Liver (tissue), 9 donors: ENCODE results near the gene NFATC1. TPM values are rescaled to one million over a fixed set of nuclear protein-coding genes. Genes with fewer than 3 reads are reported as not detected.

Experiments
- DNase-seq: peaks from one replicate; pipeline ENCODE4 v3.0.0-alpha.2; 2017; ENCODE audit warnings: low spot score
- H3K27ac ChIP-seq, 2 donors: one replicate each; pipeline ENCODE4 v1.7.0; 2013; ENCODE audit warnings: inconsistent platforms in 2 of 2, low read length in 2 of 2, control low read depth in 1 of 2, low read depth in 1 of 2, mild to moderate bottlenecking in 1 of 2
- H3K27me3 ChIP-seq, 4 donors: one replicate each; pipeline versions ENCODE4 v1.6.1 to v1.7.0; 2013; ENCODE audit warnings: low read length in 3 of 4, inconsistent platforms in 1 of 4, mild to moderate bottlenecking in 1 of 4, moderate library complexity in 1 of 4; ENCODE audit not compliant: control insufficient read depth in 4 of 4, insufficient read depth in 4 of 4
- H3K36me3 ChIP-seq, 4 donors: one replicate each; pipeline versions ENCODE4 v1.6.1 to v1.7.0; 2013; ENCODE audit warnings: low read length in 3 of 4, mild to moderate bottlenecking in 3 of 4, low read depth in 1 of 4, moderate library complexity in 1 of 4; ENCODE audit not compliant: control insufficient read depth in 4 of 4, insufficient read depth in 3 of 4
- H3K4me1 ChIP-seq, 4 donors: one replicate each; pipeline versions ENCODE4 v1.6.1 to v1.7.0; 2013; ENCODE audit warnings: low read length in 3 of 4, mild to moderate bottlenecking in 3 of 4, moderate library complexity in 1 of 4; ENCODE audit not compliant: control insufficient read depth in 4 of 4, insufficient read depth in 4 of 4
- H3K4me3 ChIP-seq, 3 donors: one replicate each; pipeline versions ENCODE4 v1.6.1 to v1.7.0; 2013; ENCODE audit warnings: low read length in 3 of 3, control low read depth in 1 of 3, low read depth in 1 of 3, mild to moderate bottlenecking in 1 of 3
- H3K9ac ChIP-seq, 2 donors: one replicate each; pipeline ENCODE4 v1.7.0; 2013; ENCODE audit warnings: low read length in 2 of 2, mild to moderate bottlenecking in 2 of 2, moderate library complexity in 2 of 2, control low read depth in 1 of 2, low read depth in 1 of 2
- H3K9me3 ChIP-seq, 4 donors: one replicate each; pipeline versions ENCODE4 v1.6.1 to v1.7.0; 2013; ENCODE audit warnings: low read length in 3 of 4; ENCODE audit not compliant: control insufficient read depth in 4 of 4
- EGR1 ChIP-seq, 2 donors: IDR thresholded peaks; 2 replicates each; pipeline ENCODE4 v1.6.1; 2016 to 2018; ENCODE audit warnings: antibody characterized with exemption in 2 of 2, low read depth in 2 of 2
- FOXA2 ChIP-seq: IDR thresholded peaks from 2 replicates; pipeline ENCODE4 v1.6.1; 2016; ENCODE audit warnings: antibody characterized with exemption
- GABPA ChIP-seq, 2 donors: IDR thresholded peaks in 1 of 2; conservative IDR thresholded peaks in 1 of 2; 2 replicates each; pipeline ENCODE4 v1.6.1; 2016; ENCODE audit warnings: antibody characterized with exemption in 2 of 2, mild to moderate bottlenecking in 1 of 2, moderate library complexity in 1 of 2
- JUND ChIP-seq, 2 donors: IDR thresholded peaks; 2 replicates each; pipeline ENCODE4 v1.6.1; 2016; ENCODE audit warnings: antibody characterized with exemption in 2 of 2
- REST ChIP-seq: IDR thresholded peaks from 2 replicates; pipeline ENCODE4 v1.6.1; 2016; ENCODE audit warnings: antibody characterized with exemption, mild to moderate bottlenecking
- RXRA ChIP-seq, 2 donors: IDR thresholded peaks; 2 replicates each; pipeline ENCODE4 v1.6.1; 2017 to 2018; ENCODE audit warnings: antibody characterized with exemption in 2 of 2, mild to moderate bottlenecking in 1 of 2
- SP1 ChIP-seq: IDR thresholded peaks from 2 replicates; pipeline ENCODE4 v1.6.1; 2018; ENCODE audit warnings: antibody characterized with exemption, mild to moderate bottlenecking
- TAF1 ChIP-seq: conservative IDR thresholded peaks from 2 replicates; pipeline ENCODE4 v1.6.1; 2016; ENCODE audit warnings: antibody characterized with exemption, mild to moderate bottlenecking
- YY1 ChIP-seq: IDR thresholded peaks from 2 replicates; pipeline ENCODE4 v1.6.1; 2016; ENCODE audit warnings: antibody characterized with exemption, mild to moderate bottlenecking
- WGBS: extraction: QIAGEN DNeasy Blood & Tissue Kit; methylation state at CpG from one replicate; pipeline ENCODE4 v1.1.7; 2013; 5-methylcytosine and 5-hydroxymethylcytosine counted together
- polyA plus RNA-seq, 2 donors: library from polyadenylated mRNA; stranded (reverse) in 1 of 2; unstranded in 1 of 2; fragments of 200-250 nt in 1 of 2; fragments of >200 nt in 1 of 2; fragmentation: Nextera tagmentation in 1 of 2; extraction: Ambion mirVana in 1 of 2; gene quantifications; one replicate each; pipeline versions ENCODE4 v1.2.1 to v1.2.3, GENCODE V29; 2013 to 2015
- total RNA-seq, 2 donors: library from RNA; depleted of rRNA; stranded (reverse); fragments of >200 nt; gene quantifications; one replicate each; pipeline ENCODE4 v1.2.3, GENCODE V29; 2014
- TF ChIP-seq, protein P1 (sequence below): IDR thresholded peaks from 2 replicates; pipeline ENCODE4 v1.6.1; 2016; ENCODE audit warnings: antibody characterized with exemption
- TF ChIP-seq, protein P2 (sequence below): IDR thresholded peaks from 2 replicates; pipeline ENCODE4 v1.6.1; 2016; ENCODE audit warnings: antibody characterized with exemption
- donor health status: healthy.
- donor health status: healthy.
- donor health status: healthy.
- donor health status: healthy.
- donor health status: healthy.

Gene NFATC1
- total and polyA plus RNA-seq, 4 donors = 0.57 to 2.2 (median 1.3) TPM

DNA sequence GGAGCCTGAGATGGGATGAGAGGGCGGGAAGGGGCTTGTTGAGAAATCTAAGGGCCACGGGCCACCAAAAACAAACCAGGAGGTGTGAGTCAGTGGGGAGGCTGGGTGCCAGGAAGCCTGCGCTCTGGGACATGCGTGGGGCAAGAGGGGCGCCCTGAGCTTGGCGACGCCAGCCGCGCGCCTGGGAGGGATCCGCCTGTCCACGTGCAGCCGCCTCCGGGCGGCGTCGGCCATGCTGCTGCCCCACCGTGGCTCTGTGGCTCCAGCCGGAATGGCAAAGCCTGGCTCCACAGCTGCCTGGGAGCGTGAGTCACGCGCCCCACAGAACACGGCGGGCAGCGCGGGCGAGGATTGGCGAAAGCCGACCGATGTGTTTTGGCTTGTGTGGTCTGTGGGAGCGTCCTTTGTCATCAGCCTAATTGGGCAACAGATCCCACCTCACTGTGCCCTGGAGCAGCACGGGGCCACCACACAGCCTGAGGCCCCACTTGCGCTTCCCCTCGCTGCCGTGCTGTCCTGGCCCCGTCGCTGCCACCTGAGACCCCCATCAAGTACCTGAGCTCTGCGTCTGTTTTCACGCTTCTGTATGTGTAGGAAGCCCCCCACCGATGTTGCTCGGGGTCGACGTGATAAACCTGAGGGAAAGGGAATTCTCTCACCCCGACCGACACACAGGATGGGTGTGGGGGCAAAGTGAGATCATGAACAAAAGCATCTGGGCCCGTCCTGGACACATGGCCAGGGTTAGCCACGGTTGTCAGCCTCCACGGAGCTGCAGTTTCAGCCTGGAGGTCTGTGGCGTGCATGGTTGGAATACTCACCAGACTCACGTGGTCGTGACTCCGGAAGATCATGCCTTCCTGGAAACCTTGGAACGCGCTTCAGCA is 80.5 kb downstream of the NFATC1 start:
- TF ChIP-seq REST = no peak
- TF ChIP-seq, protein P1, sequence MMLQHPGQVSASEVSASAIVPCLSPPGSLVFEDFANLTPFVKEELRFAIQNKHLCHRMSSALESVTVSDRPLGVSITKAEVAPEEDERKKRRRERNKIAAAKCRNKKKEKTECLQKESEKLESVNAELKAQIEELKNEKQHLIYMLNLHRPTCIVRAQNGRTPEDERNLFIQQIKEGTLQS = no peak
- WGBS = 94% methylated on average over 54 of the region's 54 CpGs

DNA sequence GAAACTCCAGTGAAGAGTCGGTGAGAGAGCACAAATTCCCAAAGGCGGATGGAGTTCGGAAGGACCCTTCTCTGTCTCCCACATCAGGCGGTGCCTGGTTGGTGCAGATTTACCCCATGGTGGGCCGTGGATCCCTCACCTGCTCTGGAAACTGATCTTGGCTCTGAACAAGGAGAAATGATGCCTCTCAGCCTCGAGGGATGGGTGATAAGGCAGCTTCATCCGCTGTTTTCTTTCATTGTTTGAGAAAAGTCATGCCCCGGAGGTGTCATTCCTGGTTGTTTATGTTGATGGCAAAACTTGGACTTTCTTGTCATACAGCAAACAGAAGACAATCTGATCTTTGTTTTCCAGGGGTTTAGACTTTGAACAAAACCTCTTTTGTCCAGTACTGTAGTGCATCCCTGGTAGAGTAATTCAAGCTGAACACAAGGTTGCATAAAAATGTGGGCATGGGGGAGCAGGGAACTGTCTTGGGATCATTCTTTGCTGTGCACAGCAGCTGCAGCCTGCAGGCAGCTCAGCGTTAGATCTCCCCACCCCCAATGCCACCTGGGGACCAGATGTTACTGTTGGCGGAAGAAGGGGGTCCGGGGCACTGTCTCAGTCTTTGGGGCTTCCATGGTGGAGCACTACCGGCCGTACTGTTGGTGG is 81.3 kb downstream of the NFATC1 start:
- no peak for DNase-seq
- no peak for TF ChIP-seq FOXA2
- TF ChIP-seq TAF1 = no peak
- TF ChIP-seq RXRA (IDR thresholded peaks at IDR 0.05) = no peak
- no peak for TF ChIP-seq REST
- TF ChIP-seq SP1 = no peak
- TF ChIP-seq JUND (IDR thresholded peaks at IDR 0.05) = no peak
- TF ChIP-seq, protein P2, sequence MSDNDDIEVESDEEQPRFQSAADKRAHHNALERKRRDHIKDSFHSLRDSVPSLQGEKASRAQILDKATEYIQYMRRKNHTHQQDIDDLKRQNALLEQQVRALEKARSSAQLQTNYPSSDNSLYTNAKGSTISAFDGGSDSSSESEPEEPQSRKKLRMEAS = no peak
- TF ChIP-seq YY1 = no peak
- no peak for TF ChIP-seq GABPA (IDR thresholded peaks at IDR 0.05 in 1 of 2, conservative IDR thresholded peaks at IDR 0.05 in 1 of 2)
- TF ChIP-seq EGR1 (IDR thresholded peaks at IDR 0.05; ENCODE audit: low read depth in 2 of 2) = no peak
- TF ChIP-seq, protein P1 = no peak
- Histone ChIP-seq H3K4me1 (no peaks in the 10 kb centered on the region), H3K9me3 (no peaks in the 10 kb centered on the region), H3K27me3 (no peaks in the 10 kb centered on the region), H3K27ac (no peak overlapping the region), H3K4me3 (no peak overlapping the region), H3K9ac (no peak overlapping the region), H3K36me3 (no peaks in the 10 kb centered on the region)
- 80% methylated on average over 13 of the region's 13 CpGs for WGBS

More for the DNA sequence above, 80.5 kb downstream of the NFATC1 start:
- H3K27me3 ChIP-seq = no peaks in the 10 kb centered on the region
- no peak for DNase-seq
- H3K27ac ChIP-seq = no peak overlapping the region
- no peaks in the 10 kb centered on the region for H3K9me3 ChIP-seq
- no peaks in the 10 kb centered on the region for H3K36me3 ChIP-seq
- no peaks in the 10 kb centered on the region for H3K4me1 ChIP-seq
- no peak overlapping the region for H3K9ac ChIP-seq
- H3K4me3 ChIP-seq = no peak overlapping the region
